GM19193 (cell line): Measurements from ENCODE around the gene KCP.

Source experiments
- POLR2A ChIP-seq: IDR thresholded peaks from 4 replicates; pipeline ENCODE4 v1.6.1; 2011; ENCODE audit not compliant: insufficient read depth, insufficient read length; ENCODE audit errors: extremely low read depth

KCP gene

DNA sequence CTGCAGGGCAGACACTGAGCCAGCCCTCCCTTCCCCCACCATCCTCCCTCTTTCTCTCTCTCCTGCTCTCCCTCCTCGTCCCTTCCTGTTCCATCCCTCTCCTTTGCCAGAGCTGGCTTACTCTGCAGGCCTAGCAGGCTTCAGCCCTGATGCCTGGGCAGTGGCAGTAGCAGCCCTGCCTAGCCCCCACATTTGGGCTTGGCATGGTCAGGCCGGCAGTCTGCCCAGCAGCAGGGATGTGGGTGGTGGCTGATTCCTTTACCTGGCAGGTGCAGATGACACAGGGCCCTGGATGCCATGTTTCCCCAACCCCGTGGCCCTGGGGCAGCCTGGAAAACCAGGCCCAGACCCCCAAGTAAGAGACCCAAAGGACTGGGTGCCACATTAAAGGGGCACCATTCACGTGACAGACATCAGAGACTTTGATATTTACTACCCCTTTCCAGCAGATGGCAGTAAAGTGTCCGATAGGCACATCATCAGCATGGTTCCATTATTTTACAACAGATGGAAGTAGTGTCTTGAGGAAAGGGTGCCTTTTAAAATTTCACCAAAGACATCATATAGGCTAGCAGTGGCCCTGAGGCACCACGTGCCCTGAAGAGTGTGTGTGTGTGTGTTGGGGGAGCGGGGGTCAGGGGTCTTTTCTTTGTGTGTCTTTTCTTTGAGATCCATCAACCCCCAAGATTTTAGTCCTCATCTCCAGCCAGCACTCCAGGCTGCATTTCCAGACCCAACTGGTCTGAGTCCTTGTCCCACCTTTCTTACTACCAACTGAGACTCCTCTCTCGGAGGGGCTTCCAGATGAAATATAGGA, 5.9 kb downstream of the KCP start:
- no peak for TF ChIP-seq POLR2A

DNA sequence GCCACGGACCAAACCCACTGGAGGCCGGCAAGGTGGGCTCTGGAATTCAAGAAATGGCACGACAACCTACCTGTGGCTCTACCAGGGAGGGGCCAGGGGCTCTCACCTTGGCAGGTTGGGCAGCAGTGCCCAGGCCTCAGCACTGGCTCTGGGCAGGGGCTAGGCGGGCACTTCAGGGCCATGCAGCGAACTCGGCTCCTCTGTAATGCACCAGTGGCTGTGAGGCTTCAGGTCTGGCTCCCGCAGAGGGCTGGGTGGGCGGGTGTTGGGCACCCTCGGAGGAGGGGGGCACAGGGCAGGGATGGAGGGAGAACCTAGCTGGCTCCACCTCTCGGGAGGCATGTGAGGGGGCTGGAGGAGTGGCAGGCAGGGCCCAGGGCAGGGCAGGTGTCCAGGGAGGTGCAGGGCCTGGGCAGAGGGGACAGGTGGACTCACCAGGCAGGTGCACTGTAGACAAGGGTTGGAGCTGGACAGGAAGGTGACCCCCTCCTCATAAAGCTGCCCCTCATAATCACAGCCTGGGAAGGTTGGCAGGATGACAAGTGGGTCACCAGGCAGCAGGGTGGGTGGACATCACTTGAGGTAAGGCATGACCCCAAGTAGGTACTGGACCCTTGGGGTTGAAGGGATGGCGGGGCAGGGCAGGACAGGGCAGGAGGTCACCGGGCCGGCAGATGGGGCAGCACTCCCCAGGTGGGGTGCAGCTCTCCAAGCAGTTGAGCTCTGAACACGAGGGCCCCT, 6.7 kb downstream of the KCP start:
- no peak for TF ChIP-seq POLR2A

DNA sequence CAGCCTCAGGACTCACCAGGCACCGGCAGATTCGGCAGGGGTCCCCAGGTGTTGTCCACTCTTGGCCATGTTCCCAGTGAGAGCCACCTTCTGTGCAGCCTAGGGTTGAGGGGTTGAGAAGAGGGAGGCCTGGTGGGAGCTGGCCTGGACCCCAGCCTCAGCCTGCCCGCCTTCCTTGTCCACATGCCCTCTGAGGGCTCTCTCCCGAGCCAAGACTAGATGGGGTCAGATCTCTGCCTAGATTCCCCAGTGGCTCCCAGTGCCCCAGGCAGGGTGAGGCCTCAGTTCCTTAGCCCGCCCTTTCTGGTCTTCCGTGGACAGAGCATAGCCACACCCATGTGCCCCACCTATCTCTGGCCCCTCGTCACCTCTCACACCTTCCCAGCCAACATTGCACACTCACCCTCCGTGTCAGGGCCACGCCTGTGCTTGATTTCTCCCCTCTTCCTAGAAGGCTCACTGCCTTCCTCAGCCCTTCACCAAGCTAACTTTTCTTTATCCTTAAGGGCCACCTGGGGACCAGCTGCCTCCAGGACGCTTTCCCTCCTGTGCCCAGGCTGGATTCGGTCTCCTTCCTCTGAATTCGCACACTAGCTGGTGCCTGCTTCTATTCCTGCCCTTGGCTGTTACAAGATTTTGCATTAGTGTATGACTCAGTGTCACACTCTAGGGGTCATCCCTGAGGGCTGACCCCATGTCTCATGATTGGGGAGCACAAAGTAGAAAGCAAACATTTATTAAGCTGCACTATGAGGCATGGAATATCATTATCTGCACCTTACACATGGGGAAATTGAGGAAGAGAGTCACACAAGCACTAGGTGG, 7.5 kb downstream of the KCP start:
- no peak for TF ChIP-seq POLR2A

DNA sequence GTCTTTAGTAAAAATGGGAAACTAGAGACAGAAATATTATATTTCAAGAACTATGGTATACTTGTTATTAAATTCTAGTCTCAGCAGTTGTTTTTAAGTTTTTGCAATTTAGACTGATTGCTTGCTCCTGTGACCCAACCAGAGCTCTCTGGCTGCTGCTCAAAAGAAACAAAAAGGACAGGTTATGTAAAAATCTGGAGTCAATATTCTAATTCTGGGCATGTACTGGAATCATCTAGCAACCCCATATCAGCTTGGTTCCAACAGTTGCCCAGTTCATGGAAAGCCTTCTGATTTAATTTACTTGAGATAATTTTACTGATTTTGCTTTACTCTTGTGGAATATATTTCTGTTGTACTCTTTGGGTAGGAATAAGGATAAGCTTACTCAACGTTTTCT, 10.3 kb downstream of the KCP start:
- no peak for TF ChIP-seq POLR2A

DNA sequence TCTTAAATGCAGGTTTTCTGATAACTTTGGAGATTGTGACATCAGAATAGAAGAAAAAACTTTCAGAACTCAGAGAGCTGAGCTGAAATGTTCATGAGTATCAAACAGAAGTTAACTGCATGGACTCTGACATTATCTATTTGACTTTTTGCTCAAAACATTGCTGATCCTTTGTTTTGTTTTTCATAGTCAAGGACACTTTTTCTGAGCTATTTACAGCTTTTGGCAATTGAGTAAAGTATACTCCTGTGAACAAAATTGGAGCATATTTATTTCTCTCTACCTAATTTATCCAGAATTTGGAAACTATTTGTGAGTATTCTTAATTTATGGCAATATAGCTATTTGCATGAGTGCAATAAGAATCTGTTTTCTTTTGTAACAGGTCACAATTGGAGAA, 11.1 kb downstream of the KCP start:
- no peak for TF ChIP-seq POLR2A

DNA sequence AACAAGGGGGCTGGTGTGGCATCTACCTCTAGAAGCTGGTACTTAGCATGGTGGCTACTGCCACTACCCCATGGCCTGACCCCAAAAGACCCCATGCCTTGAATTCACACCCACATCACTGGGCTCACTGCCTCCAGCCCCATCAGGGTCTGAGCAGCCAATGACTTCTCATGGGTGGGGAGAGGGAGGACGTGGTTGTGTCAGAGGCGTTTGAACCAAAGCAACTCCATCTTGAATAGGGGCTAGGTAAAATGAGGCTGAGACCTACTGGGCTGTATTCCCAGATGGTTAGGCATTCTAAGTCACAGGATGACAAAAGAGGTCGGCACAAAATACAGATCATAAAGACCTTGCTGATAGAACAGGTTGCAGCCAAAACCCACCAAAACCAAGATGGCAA, 15.2 kb downstream of the KCP start:
- TF ChIP-seq POLR2A, result no peak

DNA sequence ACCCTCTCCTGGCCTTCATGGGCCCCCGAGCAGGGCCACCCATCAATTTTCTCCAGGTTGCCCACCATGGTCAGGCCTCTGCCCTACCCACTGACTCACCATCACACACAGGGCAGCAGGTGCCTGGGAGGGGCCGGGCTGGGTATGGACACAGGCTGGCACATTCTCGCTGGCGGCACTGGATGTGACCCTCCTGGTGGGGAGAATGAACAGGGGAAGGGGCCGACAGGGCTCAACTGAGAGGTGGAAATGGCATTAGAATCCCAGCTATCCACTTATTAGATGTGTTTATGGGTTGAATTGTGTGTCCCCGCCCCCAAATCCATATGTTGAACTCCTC, 16.4 kb downstream of the KCP start:
- no peak for TF ChIP-seq POLR2A

DNA sequence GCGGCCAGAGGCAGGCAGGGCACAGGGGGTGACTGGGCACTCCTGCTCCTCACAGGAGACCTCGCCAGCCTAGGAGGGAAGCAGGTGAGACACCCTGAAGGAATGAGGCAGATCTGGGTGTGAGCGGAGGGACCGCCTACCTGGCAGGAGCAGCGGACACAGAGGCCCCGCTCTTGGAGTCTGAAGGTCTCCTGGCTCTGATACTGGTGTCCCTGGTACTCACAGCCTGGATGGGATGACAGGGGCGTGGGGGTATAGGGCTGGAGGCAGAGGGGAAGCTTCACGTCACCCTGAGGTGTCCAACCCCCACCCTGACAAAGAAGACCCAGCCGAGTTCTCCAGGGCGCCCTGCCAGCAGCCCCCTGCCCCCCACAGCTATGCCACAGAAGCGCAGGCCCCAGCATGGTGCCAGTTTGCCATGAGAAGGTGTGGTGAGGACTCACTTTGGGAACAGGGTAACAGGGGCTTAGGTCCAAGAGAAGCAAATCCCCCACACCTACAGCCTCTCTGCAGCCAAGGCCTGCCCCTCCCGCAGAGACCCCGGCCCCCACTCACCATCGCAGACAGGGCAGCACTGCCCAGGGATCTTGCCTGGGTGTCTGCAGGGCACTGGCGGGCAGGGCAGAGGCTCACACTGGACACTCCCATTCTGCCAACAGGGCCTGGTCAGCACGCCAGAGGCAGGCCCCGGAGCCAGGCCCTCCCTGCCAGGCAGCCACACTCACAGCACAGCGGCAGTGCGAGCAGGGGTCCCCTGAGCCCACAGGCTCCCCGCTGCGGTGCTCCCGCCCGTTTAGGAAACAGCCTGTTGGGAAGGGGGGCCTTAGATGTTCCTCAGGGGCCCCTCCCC, 17.0 kb downstream of the KCP start:
- no peak for TF ChIP-seq POLR2A

DNA sequence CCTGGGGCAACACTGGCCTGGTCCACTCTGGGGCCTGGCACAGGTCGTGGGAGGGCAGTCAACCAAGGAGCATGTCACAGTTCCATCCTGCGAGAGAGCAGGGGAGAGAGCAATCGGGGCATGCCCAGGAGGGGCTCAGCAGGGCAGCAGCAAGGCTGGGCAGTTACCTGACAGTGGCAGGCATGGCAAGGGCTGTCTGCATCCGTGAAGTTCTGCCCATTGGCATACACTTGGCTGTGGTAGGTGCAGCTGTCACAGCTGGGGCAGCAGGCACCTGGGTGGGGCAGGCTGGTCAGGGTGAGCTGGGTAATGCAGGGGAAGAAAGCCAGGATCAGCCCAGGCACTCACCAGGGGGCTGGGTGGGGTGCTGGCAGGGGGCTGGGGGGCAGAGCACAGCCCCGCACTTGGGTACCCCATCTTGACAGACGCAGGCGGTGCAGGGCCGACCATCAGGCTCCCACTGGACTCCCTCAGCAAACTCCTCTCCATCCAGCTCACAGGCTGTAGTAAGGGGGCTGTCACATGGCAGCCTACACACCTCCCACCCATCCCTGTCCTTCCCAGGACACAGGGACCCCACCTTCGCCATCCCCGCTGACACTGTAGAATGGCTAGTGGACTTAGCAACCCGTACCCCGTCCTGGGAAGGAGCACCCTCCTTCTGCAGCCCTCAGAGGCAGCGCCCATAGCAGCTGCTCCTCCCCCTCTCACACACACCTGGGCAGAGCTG, 17.8 kb downstream of the KCP start:
- no peak for TF ChIP-seq POLR2A

DNA sequence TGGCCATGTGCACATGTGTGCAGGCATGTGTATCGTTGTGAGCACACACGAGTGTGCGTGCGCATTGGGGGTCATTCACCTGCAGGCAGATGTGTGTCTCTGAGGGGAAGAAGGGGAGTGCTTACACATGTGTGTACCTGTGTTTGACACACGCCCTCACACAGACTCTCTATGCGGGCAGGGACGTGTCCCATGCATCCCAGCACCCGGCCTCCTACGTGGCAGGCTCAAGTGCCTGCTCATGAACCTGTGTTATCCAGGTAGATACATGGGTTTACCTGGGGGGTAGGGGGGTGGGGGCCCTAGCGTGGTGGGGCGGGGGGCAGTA, 18.6 kb downstream of the KCP start:
- TF ChIP-seq POLR2A, result no peak

DNA sequence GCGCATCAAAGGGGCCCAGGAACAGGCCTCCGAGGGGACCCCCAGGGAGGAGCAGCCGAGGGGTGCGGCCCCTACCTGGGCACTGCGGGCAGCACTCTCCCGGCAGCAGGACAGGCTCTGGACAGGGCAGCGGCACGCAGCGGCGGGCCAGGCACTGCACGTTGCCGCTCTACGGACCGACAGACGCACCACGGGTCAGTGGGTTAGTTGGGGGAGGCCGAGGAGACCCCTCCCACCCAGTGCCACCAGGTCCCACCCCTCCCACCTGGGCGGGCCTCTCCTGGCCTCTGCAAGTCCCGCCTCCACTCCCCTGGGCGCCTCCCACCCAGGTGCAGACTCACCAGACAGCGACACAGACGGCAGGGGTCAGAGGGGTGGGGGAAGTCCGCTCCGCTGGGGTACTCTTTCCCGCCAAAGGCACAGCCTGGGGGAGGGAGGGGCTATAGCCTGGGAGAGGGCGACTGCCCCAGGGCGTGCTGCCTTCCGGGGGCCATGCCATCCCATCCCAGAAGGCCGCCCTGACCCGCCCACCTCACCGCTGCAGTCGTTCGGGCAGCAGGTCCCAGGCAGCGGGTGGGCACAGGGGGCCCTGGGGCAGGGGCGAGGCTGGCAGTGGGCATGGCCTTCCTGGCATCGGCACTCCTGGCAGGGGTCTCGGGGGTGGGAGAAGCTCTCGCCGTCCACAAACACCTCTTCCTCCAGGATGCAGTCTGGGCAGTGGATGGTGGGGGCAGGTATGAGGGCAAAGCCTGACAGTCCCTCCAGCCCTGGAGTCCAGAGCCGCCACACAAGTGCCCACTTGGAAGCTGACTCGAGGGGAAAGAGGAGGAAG, 19.2 kb downstream of the KCP start:
- no peak for TF ChIP-seq POLR2A

DNA sequence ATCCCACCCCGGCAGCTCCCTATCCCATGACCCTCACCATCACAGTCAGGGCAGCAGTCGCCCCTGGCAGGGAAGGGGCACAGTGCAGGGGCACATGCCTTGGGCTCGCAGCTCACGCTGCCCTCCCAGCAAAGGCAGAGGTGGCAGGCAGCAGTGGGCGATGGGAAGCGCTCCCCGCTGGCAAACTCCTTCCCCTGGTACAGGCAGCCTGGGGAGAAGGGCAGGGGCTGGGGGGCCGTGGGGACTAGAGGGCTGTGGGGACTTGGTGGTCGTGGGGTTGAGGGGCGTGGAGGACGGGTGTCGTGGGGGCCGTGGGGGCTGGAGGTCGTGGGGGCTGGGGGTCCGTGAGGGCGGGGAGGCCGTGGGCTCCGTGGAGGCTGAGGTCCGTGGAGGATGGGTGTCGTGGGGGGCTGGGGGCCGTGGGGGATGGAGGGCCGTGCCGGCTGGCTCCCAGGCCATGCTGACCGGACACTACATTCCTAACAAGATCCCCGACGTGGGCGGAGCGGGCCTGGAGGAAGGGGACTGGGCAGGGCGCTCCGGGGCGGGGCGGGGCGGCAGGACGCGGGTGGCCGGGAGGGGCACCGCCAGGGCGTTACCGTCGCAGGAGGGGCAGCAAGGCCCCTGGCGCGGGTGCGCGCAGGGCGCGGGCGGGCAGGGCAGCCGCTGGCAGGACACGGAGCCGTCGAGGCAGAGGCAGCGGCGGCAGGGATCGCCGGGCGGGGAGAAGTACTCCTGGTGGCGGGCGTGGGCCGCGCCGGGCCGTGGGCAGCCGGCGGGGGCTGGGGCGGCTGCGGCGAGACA, 20.0 kb downstream of the KCP start:
- TF ChIP-seq POLR2A, result no peak
